Measurements from ENCODE around the gene TFG. TPM values are rescaled to one million over a fixed set of nuclear protein-coding genes. Genes with fewer than 3 reads are reported as not detected.

TFG gene
- total and polyA plus RNA-seq, 10 of the 15 experiments (the other 5 are each of a cell fraction or from before 2014, with no cell fraction given): 29.3 to 126 (median 57.6) TPM

GRCh38 chr3:100769693-100770092 lies 60.4 kb downstream of the TFG start (continued):
- TF ChIP-seq, protein P1, sequence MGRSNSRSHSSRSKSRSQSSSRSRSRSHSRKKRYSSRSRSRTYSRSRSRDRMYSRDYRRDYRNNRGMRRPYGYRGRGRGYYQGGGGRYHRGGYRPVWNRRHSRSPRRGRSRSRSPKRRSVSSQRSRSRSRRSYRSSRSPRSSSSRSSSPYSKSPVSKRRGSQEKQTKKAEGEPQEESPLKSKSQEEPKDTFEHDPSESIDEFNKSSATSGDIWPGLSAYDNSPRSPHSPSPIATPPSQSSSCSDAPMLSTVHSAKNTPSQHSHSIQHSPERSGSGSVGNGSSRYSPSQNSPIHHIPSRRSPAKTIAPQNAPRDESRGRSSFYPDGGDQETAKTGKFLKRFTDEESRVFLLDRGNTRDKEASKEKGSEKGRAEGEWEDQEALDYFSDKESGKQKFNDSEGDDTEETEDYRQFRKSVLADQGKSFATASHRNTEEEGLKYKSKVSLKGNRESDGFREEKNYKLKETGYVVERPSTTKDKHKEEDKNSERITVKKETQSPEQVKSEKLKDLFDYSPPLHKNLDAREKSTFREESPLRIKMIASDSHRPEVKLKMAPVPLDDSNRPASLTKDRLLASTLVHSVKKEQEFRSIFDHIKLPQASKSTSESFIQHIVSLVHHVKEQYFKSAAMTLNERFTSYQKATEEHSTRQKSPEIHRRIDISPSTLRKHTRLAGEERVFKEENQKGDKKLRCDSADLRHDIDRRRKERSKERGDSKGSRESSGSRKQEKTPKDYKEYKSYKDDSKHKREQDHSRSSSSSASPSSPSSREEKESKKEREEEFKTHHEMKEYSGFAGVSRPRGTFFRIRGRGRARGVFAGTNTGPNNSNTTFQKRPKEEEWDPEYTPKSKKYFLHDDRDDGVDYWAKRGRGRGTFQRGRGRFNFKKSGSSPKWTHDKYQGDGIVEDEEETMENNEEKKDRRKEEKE (IDR thresholded peaks at IDR 0.05): no peak
- TF ChIP-seq ZZZ3 (IDR thresholded peaks at IDR 0.05; ENCODE audit: control insufficient read depth, insufficient read length, low read depth) (no peak), POLR2AphosphoS5 (IDR thresholded peaks at IDR 0.05; ENCODE audit: low read length) (no peak)
- TF ChIP-seq, protein P2, sequence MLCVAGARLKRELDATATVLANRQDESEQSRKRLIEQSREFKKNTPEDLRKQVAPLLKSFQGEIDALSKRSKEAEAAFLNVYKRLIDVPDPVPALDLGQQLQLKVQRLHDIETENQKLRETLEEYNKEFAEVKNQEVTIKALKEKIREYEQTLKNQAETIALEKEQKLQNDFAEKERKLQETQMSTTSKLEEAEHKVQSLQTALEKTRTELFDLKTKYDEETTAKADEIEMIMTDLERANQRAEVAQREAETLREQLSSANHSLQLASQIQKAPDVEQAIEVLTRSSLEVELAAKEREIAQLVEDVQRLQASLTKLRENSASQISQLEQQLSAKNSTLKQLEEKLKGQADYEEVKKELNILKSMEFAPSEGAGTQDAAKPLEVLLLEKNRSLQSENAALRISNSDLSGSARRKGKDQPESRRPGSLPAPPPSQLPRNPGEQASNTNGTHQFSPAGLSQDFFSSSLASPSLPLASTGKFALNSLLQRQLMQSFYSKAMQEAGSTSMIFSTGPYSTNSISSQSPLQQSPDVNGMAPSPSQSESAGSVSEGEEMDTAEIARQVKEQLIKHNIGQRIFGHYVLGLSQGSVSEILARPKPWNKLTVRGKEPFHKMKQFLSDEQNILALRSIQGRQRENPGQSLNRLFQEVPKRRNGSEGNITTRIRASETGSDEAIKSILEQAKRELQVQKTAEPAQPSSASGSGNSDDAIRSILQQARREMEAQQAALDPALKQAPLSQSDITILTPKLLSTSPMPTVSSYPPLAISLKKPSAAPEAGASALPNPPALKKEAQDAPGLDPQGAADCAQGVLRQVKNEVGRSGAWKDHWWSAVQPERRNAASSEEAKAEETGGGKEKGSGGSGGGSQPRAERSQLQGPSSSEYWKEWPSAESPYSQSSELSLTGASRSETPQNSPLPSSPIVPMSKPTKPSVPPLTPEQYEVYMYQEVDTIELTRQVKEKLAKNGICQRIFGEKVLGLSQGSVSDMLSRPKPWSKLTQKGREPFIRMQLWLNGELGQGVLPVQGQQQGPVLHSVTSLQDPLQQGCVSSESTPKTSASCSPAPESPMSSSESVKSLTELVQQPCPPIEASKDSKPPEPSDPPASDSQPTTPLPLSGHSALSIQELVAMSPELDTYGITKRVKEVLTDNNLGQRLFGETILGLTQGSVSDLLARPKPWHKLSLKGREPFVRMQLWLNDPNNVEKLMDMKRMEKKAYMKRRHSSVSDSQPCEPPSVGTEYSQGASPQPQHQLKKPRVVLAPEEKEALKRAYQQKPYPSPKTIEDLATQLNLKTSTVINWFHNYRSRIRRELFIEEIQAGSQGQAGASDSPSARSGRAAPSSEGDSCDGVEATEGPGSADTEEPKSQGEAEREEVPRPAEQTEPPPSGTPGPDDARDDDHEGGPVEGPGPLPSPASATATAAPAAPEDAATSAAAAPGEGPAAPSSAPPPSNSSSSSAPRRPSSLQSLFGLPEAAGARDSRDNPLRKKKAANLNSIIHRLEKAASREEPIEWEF (IDR thresholded peaks at IDR 0.05; ENCODE audit: insufficient replicate concordance, low read depth, low read length): no peak
